OCI-LY3 (cell line): Measurements from ENCODE around the gene GLOD4.

Experiments used
- H2AFZ ChIP-seq: fragments of 200-600, 300-600 bp; shearing (Covaris generic); 2 replicates; pipeline ENCODE4 v1.6.0; 2014; ENCODE audit warnings: antibody characterized with exemption, low read depth, low read length
- H3K27ac ChIP-seq: fragments of 200-600, 300-600 bp; sonication (generic); 2 replicates; pipeline ENCODE4 v1.5.1; 2014; ENCODE audit warnings: mild to moderate bottlenecking, low read length, moderate library complexity, mixed read lengths
- H3K27me3 ChIP-seq: fragments of 200-600, 300-600 bp; sonication (generic); 2 replicates; pipeline ENCODE4 v1.6.1; 2014; ENCODE audit warnings: low read depth, low read length, mixed read lengths
- H3K36me3 ChIP-seq: fragments of 200-600, 300-600 bp; sonication (generic); replicated peaks from 2 replicates; pipeline ENCODE3; 2014; ENCODE audit warnings: low read depth, low read length, mixed read lengths
- H3K4me1 ChIP-seq: fragments of 300-600, 200-600 bp; sonication (generic); 2 replicates; pipeline ENCODE4 v1.6.1; 2014; ENCODE audit warnings: low read length, mixed read lengths
- H3K4me2 ChIP-seq: fragments of 200-600, 300-600 bp; sonication (generic); 2 replicates; pipeline ENCODE4 v1.6.1; 2014; ENCODE audit warnings: low read length, mixed read lengths
- H3K4me3 ChIP-seq: fragments of 300-600, 200-600 bp; sonication (generic); 2 replicates; pipeline ENCODE4 v1.5.1; 2014; ENCODE audit warnings: antibody characterized with exemption, mild to moderate bottlenecking, low read length, moderate library complexity
- H3K79me2 ChIP-seq: fragments of 300-600, 200-600 bp; shearing (Covaris generic); 2 replicates; pipeline ENCODE4 v1.6.1; 2014; ENCODE audit warnings: mild to moderate bottlenecking, low read length, mixed read lengths
- H3K9ac ChIP-seq: fragments of 300-600, 200-600 bp; shearing (Covaris generic); 2 replicates; pipeline ENCODE4 v1.6.0; 2014; ENCODE audit warnings: mild to moderate bottlenecking, low read length, moderate library complexity
- H3K9me3 ChIP-seq: fragments of 200-600, 300-600 bp; shearing (Covaris generic); 2 replicates; pipeline ENCODE4 v1.6.1; 2014; ENCODE audit warnings: low read length, mixed read lengths; ENCODE audit not compliant: insufficient read depth
- H4K20me1 ChIP-seq: fragments of 200-600, 300-600 bp; sonication (generic); 2 replicates; pipeline ENCODE4 v1.6.1; 2016; ENCODE audit warnings: low read length, mixed read lengths; ENCODE audit not compliant: insufficient read depth
- EZH2phosphoT487 ChIP-seq: fragments of 200-600 bp; shearing (Covaris generic); IDR thresholded peaks from 2 replicates; pipeline ENCODE4 v1.6.1; 2018; ENCODE audit warnings: antibody characterized with exemption, mixed run types, low read depth
- TF ChIP-seq, protein P1 (sequence below): fragments of 200-600, 300-600 bp; sonication (generic); IDR thresholded peaks from 2 replicates; pipeline ENCODE4 v1.5.1; 2014; ENCODE audit warnings: antibody characterized with exemption, low read length, low read depth

Gene GLOD4

DNA sequence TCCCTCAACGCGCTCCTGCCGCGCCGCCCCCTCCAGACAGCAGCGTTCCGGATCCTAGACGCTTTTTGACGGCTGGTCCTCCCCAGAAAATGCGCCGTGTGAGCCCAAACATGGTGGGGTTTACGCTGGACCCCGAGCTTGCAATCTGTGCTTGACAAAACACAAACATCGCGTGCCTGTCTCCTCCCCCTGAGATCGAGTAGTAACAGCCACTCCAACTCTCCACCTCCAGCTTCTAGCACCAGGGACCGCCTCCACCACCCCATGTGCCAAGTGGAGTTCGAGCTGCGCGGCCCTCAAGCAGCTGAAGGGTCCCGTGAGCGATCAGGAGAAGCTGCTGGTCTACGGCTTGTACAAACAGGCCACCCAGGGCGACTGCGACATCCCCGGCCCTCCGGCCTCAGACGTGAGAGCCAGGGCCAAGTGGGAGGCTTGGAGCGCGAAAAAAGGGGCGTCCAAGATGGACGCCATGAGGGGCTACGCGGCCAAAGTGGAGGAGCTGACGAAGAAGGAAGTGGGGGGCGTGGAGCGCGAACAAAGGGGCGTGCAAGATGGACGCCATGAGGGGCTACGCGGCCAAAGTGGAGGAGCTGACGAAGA, 29.4 kb downstream of the GLOD4 start:
- TF ChIP-seq, protein P1, sequence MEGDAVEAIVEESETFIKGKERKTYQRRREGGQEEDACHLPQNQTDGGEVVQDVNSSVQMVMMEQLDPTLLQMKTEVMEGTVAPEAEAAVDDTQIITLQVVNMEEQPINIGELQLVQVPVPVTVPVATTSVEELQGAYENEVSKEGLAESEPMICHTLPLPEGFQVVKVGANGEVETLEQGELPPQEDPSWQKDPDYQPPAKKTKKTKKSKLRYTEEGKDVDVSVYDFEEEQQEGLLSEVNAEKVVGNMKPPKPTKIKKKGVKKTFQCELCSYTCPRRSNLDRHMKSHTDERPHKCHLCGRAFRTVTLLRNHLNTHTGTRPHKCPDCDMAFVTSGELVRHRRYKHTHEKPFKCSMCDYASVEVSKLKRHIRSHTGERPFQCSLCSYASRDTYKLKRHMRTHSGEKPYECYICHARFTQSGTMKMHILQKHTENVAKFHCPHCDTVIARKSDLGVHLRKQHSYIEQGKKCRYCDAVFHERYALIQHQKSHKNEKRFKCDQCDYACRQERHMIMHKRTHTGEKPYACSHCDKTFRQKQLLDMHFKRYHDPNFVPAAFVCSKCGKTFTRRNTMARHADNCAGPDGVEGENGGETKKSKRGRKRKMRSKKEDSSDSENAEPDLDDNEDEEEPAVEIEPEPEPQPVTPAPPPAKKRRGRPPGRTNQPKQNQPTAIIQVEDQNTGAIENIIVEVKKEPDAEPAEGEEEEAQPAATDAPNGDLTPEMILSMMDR, result no peak
- TF ChIP-seq EZH2phosphoT487, result no peak
- Histone ChIP-seq H3K9me3 (no peaks in the 10 kb centered on the region), H3K36me3 (peaks cover 18% of the 10 kb centered on the region), H3K9ac (peak overlapping the region; percentile 99), H3K79me2 (peaks cover 40% of the 10 kb centered on the region), H2AFZ (peak overlapping the region; percentile 69; the same call in 1 of the 2 replicates), H3K27ac (peak overlapping the region; percentile 61), H4K20me1 (peaks cover 3% of the 10 kb centered on the region; the same call in 1 of the 2 replicates), H3K4me1 (peaks cover 10% of the 10 kb centered on the region), H3K4me2 (peak overlapping the region; percentile 86), H3K4me3 (peak overlapping the region; percentile 100), H3K27me3 (no peaks in the 10 kb centered on the region)

DNA sequence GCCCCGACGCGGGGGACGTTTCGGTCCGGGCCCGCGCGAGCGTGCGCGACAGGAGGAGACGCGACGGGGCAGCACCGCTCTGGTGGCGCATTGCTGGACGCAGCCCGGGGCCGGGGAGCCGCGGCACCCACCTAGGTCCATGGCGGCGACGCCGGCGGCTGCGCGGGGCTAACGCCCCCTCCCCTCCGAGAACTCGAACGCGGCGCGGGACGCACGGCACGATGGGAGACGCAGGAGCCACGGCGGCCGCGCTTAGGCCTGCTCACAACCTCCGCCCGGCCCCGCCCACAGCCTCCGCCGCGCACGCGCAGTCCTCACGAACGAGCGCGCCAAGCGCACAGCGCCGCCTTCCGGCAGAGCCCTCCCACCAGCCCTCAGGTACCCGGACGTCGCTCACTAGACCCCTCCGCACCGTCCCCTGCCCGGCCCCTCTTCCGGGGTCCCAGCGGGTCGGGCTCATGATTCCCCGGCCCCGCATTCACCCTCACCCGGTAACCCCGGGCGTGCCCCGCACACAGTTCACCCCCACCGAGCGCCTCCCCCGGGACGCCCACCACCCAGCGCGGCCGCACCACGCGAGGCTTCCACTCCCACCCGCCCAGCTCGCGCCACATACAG, 30.0 kb downstream of the GLOD4 start, which contains the start of gene GEMIN4:
GEMIN4 (minus strand) TSS at position 263 of the 618 bp plus-strand sequence; CDS start at position 141, 122 bp downstream.
- H3K4me2 ChIP-seq, result peak within 1 kb of the TSS; percentile 93
- peaks cover 46% of the 10 kb centered on the region for H3K79me2 ChIP-seq
- peak within 1 kb of the TSS; percentile 99 for H3K9ac ChIP-seq
- peak within 1 kb of the TSS; percentile 100 for H3K4me3 ChIP-seq
- peaks cover 10% of the 10 kb centered on the region for H3K4me1 ChIP-seq
- peaks cover 23% of the 10 kb centered on the region for H3K36me3 ChIP-seq
- peaks cover 3% of the 10 kb centered on the region; the same call in 1 of the 2 replicates for H4K20me1 ChIP-seq
- H3K27ac ChIP-seq, result peak within 1 kb of the TSS; percentile 72
- no peaks in the 10 kb centered on the region for H3K27me3 ChIP-seq
- H3K9me3 ChIP-seq, result no peaks in the 10 kb centered on the region
- H2AFZ ChIP-seq, result peak within 1 kb of the TSS; percentile 77; the same call in 1 of the 2 replicates
- TF ChIP-seq, protein P1, result peak; percentile 56
- TF ChIP-seq EZH2phosphoT487, result no peak

DNA sequence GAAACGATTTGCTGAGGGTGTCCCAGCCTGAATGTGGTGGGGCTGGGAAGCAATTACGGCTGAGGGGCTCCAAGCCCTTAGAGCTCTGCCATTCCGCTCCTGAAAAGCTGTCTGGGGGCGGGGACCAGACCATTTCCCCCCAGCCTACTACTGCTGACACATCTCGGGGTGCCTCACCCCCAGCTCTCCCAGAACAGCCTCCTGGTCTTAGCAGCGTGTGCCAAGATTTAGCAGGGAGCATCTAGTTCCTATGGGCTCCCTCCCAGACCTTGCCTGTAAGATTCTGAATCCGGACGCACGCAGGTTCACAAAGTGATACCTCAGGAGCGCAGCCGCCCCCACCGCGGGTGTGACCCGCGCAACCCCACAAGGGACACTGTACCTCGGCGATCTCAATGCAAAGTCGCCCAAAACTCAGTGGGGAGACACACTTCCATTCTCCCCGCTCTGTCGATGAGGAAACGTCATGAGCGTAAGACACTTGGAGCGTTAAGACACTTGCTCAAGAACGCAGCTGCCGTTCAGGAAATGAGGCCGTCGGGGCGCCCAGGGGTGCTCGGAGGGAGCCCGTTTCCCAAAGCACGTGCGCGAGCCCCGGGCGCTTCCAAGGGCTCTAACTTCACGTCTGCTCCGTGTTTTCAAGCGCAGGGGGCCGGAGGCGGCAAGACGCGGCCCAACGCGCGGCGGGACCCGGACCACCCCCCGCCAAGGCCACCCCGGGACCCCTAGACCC, 30.6 kb downstream of the GLOD4 start:
- peaks cover 10% of the 10 kb centered on the region for H3K4me1 ChIP-seq
- peak overlapping the region; percentile 72 for H3K27ac ChIP-seq
- peak overlapping the region; percentile 99 for H3K9ac ChIP-seq
- H4K20me1 ChIP-seq, result peaks cover 3% of the 10 kb centered on the region; the same call in 1 of the 2 replicates
- TF ChIP-seq, protein P1, result no peak
- TF ChIP-seq EZH2phosphoT487, result no peak
- peak overlapping the region; percentile 93 for H3K4me2 ChIP-seq
- peaks cover 28% of the 10 kb centered on the region for H3K36me3 ChIP-seq
- H3K79me2 ChIP-seq, result peaks cover 53% of the 10 kb centered on the region
- peak overlapping the region; percentile 100 for H3K4me3 ChIP-seq
- no peaks in the 10 kb centered on the region for H3K27me3 ChIP-seq
- no peaks in the 10 kb centered on the region for H3K9me3 ChIP-seq
- peak overlapping the region; percentile 77; the same call in 1 of the 2 replicates for H2AFZ ChIP-seq
